Glutamatergic neuron (in vitro differentiated cells): ENCODE data around the gene CZIB. TPM values are rescaled to one million over a fixed set of nuclear protein-coding genes. Genes with fewer than 3 reads are reported as not detected.

Source experiments
- DNase-seq: peaks from one replicate; pipeline ENCODE4 v3.0.0; 2022
- H3K27ac Mint-ChIP-seq: one replicate; pipeline ENCODE4 v1.8.0; 2020; ENCODE audit warnings: mild to moderate bottlenecking, mixed read lengths, inconsistent platforms; ENCODE audit not compliant: unreplicated experiment
- H3K27me3 Mint-ChIP-seq: one replicate; pipeline ENCODE4 v1.8.0; 2020; ENCODE audit warnings: mild to moderate bottlenecking, moderate library complexity, mixed read lengths, inconsistent platforms; ENCODE audit not compliant: unreplicated experiment
- H3K36me3 Mint-ChIP-seq: one replicate; pipeline ENCODE4 v1.8.0; 2020; ENCODE audit warnings: mild to moderate bottlenecking, mixed read lengths, inconsistent platforms; ENCODE audit not compliant: unreplicated experiment
- H3K4me1 Mint-ChIP-seq: one replicate; pipeline ENCODE4 v1.8.0; 2020; ENCODE audit warnings: mild to moderate bottlenecking, low read depth, mixed read lengths, inconsistent platforms; ENCODE audit not compliant: unreplicated experiment
- H3K4me3 Mint-ChIP-seq: one replicate; pipeline ENCODE4 v1.8.0; 2020; ENCODE audit warnings: mild to moderate bottlenecking, mixed read lengths, inconsistent platforms; ENCODE audit not compliant: unreplicated experiment
- H3K9me3 Mint-ChIP-seq: one replicate; pipeline ENCODE4 v1.8.0; 2020; ENCODE audit warnings: mild to moderate bottlenecking, moderate library complexity, mixed read lengths, inconsistent platforms; ENCODE audit not compliant: unreplicated experiment
- total RNA-seq: library from RNA; stranded (reverse); fragmentation: NEBNext Ultra II Directional; extraction: Animal tissue kit (Norgen Biotek cat#: 25700); gene quantifications from one replicate; pipeline ENCODE4 v1.2.1, GENCODE V29; 2021; ENCODE audit not compliant: unreplicated experiment
- TF ChIP-seq, protein P1 (sequence below): fragments of 200-600 bp; sonication (generic); IDR thresholded peaks from one replicate; pipeline ENCODE4 v1.5.0; 2021; ENCODE audit not compliant: partially characterized antibody, unreplicated experiment

Gene CZIB
- total RNA-seq, 1 donor from 2014 or later = 48.5 TPM

DNA sequence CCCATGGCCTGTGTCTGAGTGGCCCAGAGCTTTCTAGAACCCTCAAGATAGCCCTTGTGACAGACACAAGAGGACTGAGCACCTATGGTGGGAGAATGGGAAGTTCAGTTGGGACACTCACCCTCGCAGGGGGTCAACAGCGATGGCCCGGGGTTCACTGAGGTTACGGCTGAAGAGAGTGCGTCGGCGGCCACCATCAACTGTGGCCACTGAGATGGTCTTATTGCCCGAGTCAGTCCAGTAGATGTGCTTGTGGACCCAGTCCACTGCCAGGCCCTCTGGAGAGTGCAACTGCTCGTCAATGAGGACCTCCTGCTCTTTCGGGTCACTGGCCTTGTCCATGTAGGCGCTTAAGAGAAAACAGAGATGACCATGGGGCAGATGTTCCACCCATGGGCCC, 43.6 kb upstream of the CZIB start:
- no peaks in the 10 kb centered on the region for H3K4me1 Mint-ChIP-seq
- no peak overlapping the region for H3K4me3 Mint-ChIP-seq
- H3K36me3 Mint-ChIP-seq = peaks cover 18% of the 10 kb centered on the region
- TF ChIP-seq, protein P1, sequence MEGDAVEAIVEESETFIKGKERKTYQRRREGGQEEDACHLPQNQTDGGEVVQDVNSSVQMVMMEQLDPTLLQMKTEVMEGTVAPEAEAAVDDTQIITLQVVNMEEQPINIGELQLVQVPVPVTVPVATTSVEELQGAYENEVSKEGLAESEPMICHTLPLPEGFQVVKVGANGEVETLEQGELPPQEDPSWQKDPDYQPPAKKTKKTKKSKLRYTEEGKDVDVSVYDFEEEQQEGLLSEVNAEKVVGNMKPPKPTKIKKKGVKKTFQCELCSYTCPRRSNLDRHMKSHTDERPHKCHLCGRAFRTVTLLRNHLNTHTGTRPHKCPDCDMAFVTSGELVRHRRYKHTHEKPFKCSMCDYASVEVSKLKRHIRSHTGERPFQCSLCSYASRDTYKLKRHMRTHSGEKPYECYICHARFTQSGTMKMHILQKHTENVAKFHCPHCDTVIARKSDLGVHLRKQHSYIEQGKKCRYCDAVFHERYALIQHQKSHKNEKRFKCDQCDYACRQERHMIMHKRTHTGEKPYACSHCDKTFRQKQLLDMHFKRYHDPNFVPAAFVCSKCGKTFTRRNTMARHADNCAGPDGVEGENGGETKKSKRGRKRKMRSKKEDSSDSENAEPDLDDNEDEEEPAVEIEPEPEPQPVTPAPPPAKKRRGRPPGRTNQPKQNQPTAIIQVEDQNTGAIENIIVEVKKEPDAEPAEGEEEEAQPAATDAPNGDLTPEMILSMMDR = no peak
- no peak for DNase-seq
- H3K27me3 Mint-ChIP-seq = peaks cover 2% of the 10 kb centered on the region
- no peak overlapping the region for H3K27ac Mint-ChIP-seq
- H3K9me3 Mint-ChIP-seq = peaks cover 5% of the 10 kb centered on the region

GRCh38 chr1:53262000-53262399, 41.6 kb upstream of the CZIB start:
- Mint-ChIP-seq H3K36me3 (peaks cover 23% of the 10 kb centered on the region), H3K27me3 (no peaks in the 10 kb centered on the region), H3K27ac (no peak overlapping the region), H3K4me3 (no peak overlapping the region), H3K4me1 (no peaks in the 10 kb centered on the region), H3K9me3 (peaks cover 10% of the 10 kb centered on the region)
- no peak for DNase-seq
- TF ChIP-seq, protein P1 = no peak

DNA sequence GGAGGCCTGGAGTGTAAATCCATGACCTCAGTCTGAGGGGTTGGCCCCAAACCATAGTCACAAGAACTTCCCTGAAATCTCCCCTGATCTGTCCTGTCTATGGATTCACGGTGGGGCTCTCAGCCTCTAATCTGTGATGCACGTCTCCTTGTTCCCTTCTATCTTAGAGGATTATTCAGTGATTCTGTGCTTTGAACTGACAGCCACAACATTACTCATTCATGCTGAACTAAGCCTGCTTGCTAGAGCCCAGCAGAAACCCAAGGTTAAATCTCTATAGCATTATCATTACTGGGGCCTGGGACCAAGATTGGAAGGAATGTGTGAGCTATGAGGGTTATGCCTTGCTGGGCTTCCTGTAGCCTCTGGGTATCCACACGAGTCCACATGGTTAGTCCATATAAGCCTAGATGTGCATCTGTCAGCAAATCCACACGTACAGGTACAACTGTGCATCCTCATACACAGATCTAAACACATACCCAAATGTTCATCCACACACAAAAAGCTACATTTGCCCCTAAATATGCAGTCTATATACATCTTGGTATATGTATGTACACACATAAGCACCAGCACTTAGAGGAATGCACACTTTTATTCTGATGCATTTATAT, 40.3 kb upstream of the CZIB start:
- H3K27ac Mint-ChIP-seq = no peak overlapping the region
- TF ChIP-seq, protein P1 = no peak
- H3K4me3 Mint-ChIP-seq = no peak overlapping the region
- H3K27me3 Mint-ChIP-seq = no peaks in the 10 kb centered on the region
- DNase-seq = no peak
- H3K36me3 Mint-ChIP-seq = peaks cover 18% of the 10 kb centered on the region
- H3K4me1 Mint-ChIP-seq = no peaks in the 10 kb centered on the region
- H3K9me3 Mint-ChIP-seq = peaks cover 8% of the 10 kb centered on the region

GRCh38 chr1:53259932-53260331, 39.5 kb upstream of the CZIB start:
- Mint-ChIP-seq H3K27ac (no peak overlapping the region), H3K9me3 (peaks cover 6% of the 10 kb centered on the region), H3K27me3 (no peaks in the 10 kb centered on the region), H3K36me3 (peaks cover 12% of the 10 kb centered on the region), H3K4me3 (no peak overlapping the region), H3K4me1 (no peaks in the 10 kb centered on the region)
- DNase-seq = no peak
- TF ChIP-seq, protein P1 = no peak

DNA sequence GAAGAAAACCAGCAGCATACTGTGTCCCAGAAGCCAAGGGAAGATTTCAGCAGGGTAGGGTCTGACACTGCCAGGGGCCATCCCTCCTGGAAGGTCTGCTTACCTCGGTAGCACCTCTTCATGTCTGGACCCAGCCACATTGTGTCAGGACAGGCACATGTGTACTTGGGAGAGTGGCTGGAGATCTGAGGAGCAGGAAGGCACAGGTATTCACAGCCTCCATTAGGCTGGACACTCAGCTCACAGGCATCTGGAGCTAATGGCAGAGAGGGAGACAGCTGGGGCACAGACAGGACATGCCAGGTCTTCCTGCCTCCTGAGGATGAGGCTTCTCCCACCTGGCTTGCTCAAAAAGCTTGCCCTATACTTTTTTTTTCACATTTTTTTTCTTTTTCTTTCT, 37.8 kb upstream of the CZIB start:
- Mint-ChIP-seq H3K4me1 (no peaks in the 10 kb centered on the region), H3K9me3 (peaks cover 5% of the 10 kb centered on the region), H3K36me3 (peaks cover 5% of the 10 kb centered on the region), H3K4me3 (no peak overlapping the region), H3K27me3 (peaks cover 1% of the 10 kb centered on the region), H3K27ac (no peak overlapping the region)
- TF ChIP-seq, protein P1 = no peak
- no peak for DNase-seq
